Ovary (tissue), 3 donors: ENCODE data around the gene ASIC4.

ENCODE experiments used
- EP300 ChIP-seq: sonication (generic); formaldehyde crosslinking; IDR thresholded peaks from one replicate; pipeline ENCODE4 v1.6.1; 2017; ENCODE audit warnings: antibody characterized with exemption
- TF ChIP-seq, protein P1 (sequence below), 3 donors: fragments of 450-650 bp in 2 of 3; fragments of 200-600 bp in 1 of 3; IDR thresholded peaks; one replicate each; pipeline versions ENCODE4 v1.5.1 to v1.8.0; 2016 to 2022; ENCODE audit warnings: antibody characterized with exemption in 3 of 3, mild to moderate bottlenecking in 1 of 3
- donor health status: DM: no; HTN: no; CAD: no.

DNA sequence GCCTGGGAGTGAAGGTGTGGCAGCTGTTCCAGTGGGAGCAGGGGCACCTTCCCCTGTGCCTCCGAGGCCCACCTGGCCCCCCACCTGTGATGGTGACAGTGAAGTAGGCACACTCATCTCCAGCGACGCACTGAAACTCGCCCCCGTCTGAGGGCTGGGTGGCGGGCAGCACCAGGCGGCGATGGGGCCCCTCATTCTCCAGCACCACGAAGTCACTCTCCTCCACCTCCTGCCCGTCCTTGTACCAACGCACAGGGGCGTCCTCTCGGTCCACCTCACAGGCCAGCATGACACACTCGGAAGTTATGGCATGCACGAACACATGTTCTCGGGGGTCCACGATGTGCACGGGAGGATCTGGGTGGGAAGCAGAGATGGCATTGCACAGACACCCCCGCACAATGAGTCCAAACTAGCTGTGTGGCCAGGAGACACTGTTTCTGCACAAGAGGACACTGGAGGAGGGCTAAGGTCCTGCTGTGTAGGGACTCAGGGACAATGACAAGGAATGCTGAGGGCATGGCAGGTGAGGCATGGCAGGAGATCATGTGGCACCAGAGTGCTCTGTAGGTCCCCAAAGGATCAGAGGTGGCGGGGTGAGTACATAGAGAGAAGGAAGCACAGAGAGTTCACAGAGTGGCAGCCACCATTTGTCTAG is 49.1 kb downstream of the ASIC4 start:
- TF ChIP-seq, protein P1, sequence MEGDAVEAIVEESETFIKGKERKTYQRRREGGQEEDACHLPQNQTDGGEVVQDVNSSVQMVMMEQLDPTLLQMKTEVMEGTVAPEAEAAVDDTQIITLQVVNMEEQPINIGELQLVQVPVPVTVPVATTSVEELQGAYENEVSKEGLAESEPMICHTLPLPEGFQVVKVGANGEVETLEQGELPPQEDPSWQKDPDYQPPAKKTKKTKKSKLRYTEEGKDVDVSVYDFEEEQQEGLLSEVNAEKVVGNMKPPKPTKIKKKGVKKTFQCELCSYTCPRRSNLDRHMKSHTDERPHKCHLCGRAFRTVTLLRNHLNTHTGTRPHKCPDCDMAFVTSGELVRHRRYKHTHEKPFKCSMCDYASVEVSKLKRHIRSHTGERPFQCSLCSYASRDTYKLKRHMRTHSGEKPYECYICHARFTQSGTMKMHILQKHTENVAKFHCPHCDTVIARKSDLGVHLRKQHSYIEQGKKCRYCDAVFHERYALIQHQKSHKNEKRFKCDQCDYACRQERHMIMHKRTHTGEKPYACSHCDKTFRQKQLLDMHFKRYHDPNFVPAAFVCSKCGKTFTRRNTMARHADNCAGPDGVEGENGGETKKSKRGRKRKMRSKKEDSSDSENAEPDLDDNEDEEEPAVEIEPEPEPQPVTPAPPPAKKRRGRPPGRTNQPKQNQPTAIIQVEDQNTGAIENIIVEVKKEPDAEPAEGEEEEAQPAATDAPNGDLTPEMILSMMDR (IDR thresholded peaks at IDR 0.05): no peak
- no peak for TF ChIP-seq EP300
